Panc1 (cell line): Measurements from ENCODE around the gene SLC38A10. TPM values are rescaled to one million over a fixed set of nuclear protein-coding genes. Genes with fewer than 3 reads are reported as not detected.

Experiments
- ATAC-seq: fragments of 200-7000 bp; cut with Tn5 transposase; 2 replicates; pipeline ENCODE4 v1.9.1; 2020; ENCODE audit warnings: mild to moderate bottlenecking, moderate library complexity
- BruUV-seq: library from RNA; stranded (reverse); fragments of 400-500 nt; replicated peaks from 2 replicates; lab custom pipeline; 2021; lab: Mats Ljungman, UMichigan
- CTCF ChIA-PET: fragments of 300-600 bp; sonication (Branson Sonifier 250); formaldehyde crosslinking; loops from one replicate; lab custom pipeline; 2022; ENCODE audit warnings: antibody characterized with exemption; lab: Charles Lee
- POLR2A ChIA-PET: fragments of 300-600 bp; sonication (Branson Sonifier 250); formaldehyde crosslinking; loops from one replicate; lab custom pipeline; 2022; ENCODE audit warnings: antibody characterized with exemption; lab: Charles Lee
- DNase-seq: peaks from one replicate; pipeline ENCODE4 v3.0.0-alpha.2; 2010; ENCODE audit warnings: low read depth, low spot score
- H3K27ac ChIP-seq: 2 replicates; pipeline ENCODE4 v1.5.1; 2011; ENCODE audit warnings: mild to moderate bottlenecking, low read length, inconsistent platforms
- H3K27me3 ChIP-seq: fragments of 200-500 bp; sonication (Bioruptor generic); 2 replicates; pipeline ENCODE4 v1.6.0; 2014; ENCODE audit warnings: low read length, inconsistent platforms; ENCODE audit not compliant: control insufficient read depth, insufficient read depth
- H3K36me3 ChIP-seq: fragments of 200-500 bp; sonication (Bioruptor generic); 2 replicates; pipeline ENCODE4 v1.5.1; 2014; ENCODE audit warnings: inconsistent platforms, mild to moderate bottlenecking, low read length, moderate library complexity; ENCODE audit not compliant: control insufficient read depth, insufficient read depth
- H3K4me1 ChIP-seq: 2 replicates; pipeline ENCODE4 v1.5.1; 2011; ENCODE audit warnings: inconsistent platforms, mild to moderate bottlenecking, low read length, moderate library complexity; ENCODE audit not compliant: control insufficient read depth, insufficient read depth
- H3K4me3 ChIP-seq, 2 experiments: 2 replicates each; pipeline ENCODE4 v1.5.1; 2011 to 2012; ENCODE audit warnings: low read depth in 2 of 2, low read length in 2 of 2, mild to moderate bottlenecking in 2 of 2, inconsistent platforms in 1 of 2, moderate library complexity in 1 of 2
- H3K9me3 ChIP-seq: fragments of 200-500 bp; sonication (Bioruptor generic); 2 replicates; pipeline ENCODE4 v1.5.1; 2014; ENCODE audit warnings: low read depth, mild to moderate bottlenecking, inconsistent platforms, low read length, moderate library complexity; ENCODE audit not compliant: control insufficient read depth, insufficient read depth
- POLR2AphosphoS5 ChIP-seq: IDR thresholded peaks from 2 replicates; pipeline ENCODE4 v1.6.1; 2012; ENCODE audit warnings: mild to moderate bottlenecking, low read depth, low read length, moderate library complexity
- REST ChIP-seq, 2 experiments: IDR thresholded peaks; 2 replicates each; pipeline ENCODE4 v1.6.1; 2011 to 2012; ENCODE audit warnings: low read depth in 2 of 2, control low read depth in 1 of 2, low read length in 1 of 2, mild to moderate bottlenecking in 1 of 2, moderate library complexity in 1 of 2; ENCODE audit not compliant: insufficient read depth in 1 of 2
- SIN3A ChIP-seq: IDR thresholded peaks from 2 replicates; pipeline ENCODE4 v1.6.1; 2012; ENCODE audit warnings: low read depth, mild to moderate bottlenecking, low read length, moderate library complexity, borderline replicate concordance; ENCODE audit not compliant: insufficient read depth
- TCF7L2 ChIP-seq: IDR thresholded peaks from 2 replicates; pipeline ENCODE4 v1.6.1; 2011; ENCODE audit warnings: mild to moderate bottlenecking, low read depth, low read length, inconsistent platforms
- in situ Hi-C: cut with HindIII; loops from 2 replicates; pipeline ENCODE4 v1.10.0; 2016; ENCODE audit warnings: low sequenced_read_pairs, low pct_unique_long_range_greater_than_20kb
- intact Hi-C: fragments of 100-400 bp; cut with micrococcal nuclease; formaldehyde crosslinking; loops from one replicate; pipeline ENCODE4 v1.10.0; 2022; ENCODE audit not compliant: unreplicated experiment
- total RNA-seq: library from RNA; stranded (reverse); gene quantifications from one replicate; pipeline ENCODE4 v1.2.1, GENCODE V29; 2021; ENCODE audit not compliant: unreplicated experiment
- TF ChIP-seq, protein P1 (sequence below): fragments of 450-650 bp; IDR thresholded peaks from 2 replicates; pipeline ENCODE4 v1.5.1; 2017; ENCODE audit warnings: mild to moderate bottlenecking

Gene SLC38A10
- total RNA-seq, 1 experiment from 2014 or later, result 188 TPM

- Histone ChIP-seq H3K4me3 (no peak overlapping the region), H3K27ac (no peak overlapping the region), H3K27me3 (no peaks in the 10 kb centered on the region), H3K9me3 (no peaks in the 10 kb centered on the region), H3K36me3 (peaks cover 11% of the 10 kb centered on the region; the same call in 1 of the 2 replicates), H3K4me1 (peaks cover 47% of the 10 kb centered on the region)
- ChIA-PET POLR2A (no interaction called here), CTCF (interaction anchor here (0.6 kb wide), 2 partner anchors 108 to 238 kb away, joined by 3 read pairs; no protein-coding TSS in a partner anchor)
- intact Hi-C loops, result loop anchor here (2.0 kb wide), 1 partner anchor 99 kb away; no protein-coding TSS in a partner anchor
- no peak for DNase-seq
- no TSS peak for BruUV-seq
- in situ Hi-C loops, result no loop called here
- TF ChIP-seq, protein P1, sequence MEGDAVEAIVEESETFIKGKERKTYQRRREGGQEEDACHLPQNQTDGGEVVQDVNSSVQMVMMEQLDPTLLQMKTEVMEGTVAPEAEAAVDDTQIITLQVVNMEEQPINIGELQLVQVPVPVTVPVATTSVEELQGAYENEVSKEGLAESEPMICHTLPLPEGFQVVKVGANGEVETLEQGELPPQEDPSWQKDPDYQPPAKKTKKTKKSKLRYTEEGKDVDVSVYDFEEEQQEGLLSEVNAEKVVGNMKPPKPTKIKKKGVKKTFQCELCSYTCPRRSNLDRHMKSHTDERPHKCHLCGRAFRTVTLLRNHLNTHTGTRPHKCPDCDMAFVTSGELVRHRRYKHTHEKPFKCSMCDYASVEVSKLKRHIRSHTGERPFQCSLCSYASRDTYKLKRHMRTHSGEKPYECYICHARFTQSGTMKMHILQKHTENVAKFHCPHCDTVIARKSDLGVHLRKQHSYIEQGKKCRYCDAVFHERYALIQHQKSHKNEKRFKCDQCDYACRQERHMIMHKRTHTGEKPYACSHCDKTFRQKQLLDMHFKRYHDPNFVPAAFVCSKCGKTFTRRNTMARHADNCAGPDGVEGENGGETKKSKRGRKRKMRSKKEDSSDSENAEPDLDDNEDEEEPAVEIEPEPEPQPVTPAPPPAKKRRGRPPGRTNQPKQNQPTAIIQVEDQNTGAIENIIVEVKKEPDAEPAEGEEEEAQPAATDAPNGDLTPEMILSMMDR, result peak; percentile 96
- TF ChIP-seq REST (IDR thresholded peaks at IDR 0.05; ENCODE audit: insufficient read depth in 1 of 2, low read depth in 2 of 2, low read length in 1 of 2), result no peak
- peak; percentile 35; the same call in 1 of the 2 replicates for ATAC-seq
These were observed 53.3 kb downstream of the SLC38A10 start for GRCh38 chr17:81241648-81242420.

- peaks cover 47% of the 10 kb centered on the region for H3K4me1 ChIP-seq
- TF ChIP-seq SIN3A (no peak), POLR2AphosphoS5 (no peak), REST (IDR thresholded peaks at IDR 0.05; ENCODE audit: insufficient read depth in 1 of 2, low read depth in 2 of 2, low read length in 1 of 2) (no peak), TCF7L2 (no peak)
- TF ChIP-seq, protein P1, result no peak
- no TSS peak for BruUV-seq
- in situ Hi-C loops, result no loop called here
- no peak for ATAC-seq
- H3K27ac ChIP-seq, result no peak overlapping the region; the same call in 1 of the 2 replicates
- H3K4me3 ChIP-seq, result no peak overlapping the region
- POLR2A ChIA-PET, result no interaction called here
- CTCF ChIA-PET, result no interaction called here
- intact Hi-C loops, result loop anchor here (2.0 kb wide), 1 partner anchor 98 kb away; no protein-coding TSS in a partner anchor
- peaks cover 11% of the 10 kb centered on the region; the same call in 1 of the 2 replicates for H3K36me3 ChIP-seq
- no peaks in the 10 kb centered on the region for H3K9me3 ChIP-seq
- H3K27me3 ChIP-seq, result no peaks in the 10 kb centered on the region
- DNase-seq, result no peak
These were observed 53.9 kb downstream of the SLC38A10 start for GRCh38 chr17:81241203-81241602.
